Dedifferentiated amniotic fluid mesenchymal stem cell (primary cell): ENCODE data around the gene DOK5.

Source experiments
- DNase-seq: peaks from one replicate; pipeline ENCODE4 v3.0.0-alpha.2; 2016; ENCODE audit errors: extremely low spot score

The DOK5 gene

DNA sequence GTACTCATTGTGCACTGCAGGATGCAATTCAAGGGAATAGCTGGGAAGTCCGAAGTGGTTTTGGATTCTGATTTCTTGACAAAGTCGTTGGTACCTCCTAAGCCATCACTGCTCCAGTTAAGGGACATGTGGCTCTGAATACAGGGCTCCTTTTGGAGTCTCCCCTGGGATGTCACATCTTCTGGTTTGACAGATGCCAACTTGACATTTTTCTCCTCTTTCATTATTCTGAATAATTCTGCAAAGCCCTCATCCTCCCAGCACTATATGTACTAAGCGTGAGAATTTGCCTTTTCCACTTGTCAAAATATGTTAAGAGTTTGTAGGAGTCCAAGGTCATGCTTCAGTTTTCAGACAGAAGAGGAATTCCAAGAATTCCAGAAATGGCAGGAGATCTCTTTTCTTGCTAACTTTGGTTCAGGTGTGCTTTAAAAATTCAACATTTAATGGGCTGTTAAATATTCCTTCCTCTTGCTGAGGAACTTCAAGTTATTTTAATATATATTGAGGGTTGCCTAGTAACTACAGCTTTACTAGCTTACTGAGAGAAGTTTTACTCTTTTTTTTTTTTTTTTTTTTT lies 38.7 kb downstream of the DOK5 start:
- no peak for DNase-seq

DNA sequence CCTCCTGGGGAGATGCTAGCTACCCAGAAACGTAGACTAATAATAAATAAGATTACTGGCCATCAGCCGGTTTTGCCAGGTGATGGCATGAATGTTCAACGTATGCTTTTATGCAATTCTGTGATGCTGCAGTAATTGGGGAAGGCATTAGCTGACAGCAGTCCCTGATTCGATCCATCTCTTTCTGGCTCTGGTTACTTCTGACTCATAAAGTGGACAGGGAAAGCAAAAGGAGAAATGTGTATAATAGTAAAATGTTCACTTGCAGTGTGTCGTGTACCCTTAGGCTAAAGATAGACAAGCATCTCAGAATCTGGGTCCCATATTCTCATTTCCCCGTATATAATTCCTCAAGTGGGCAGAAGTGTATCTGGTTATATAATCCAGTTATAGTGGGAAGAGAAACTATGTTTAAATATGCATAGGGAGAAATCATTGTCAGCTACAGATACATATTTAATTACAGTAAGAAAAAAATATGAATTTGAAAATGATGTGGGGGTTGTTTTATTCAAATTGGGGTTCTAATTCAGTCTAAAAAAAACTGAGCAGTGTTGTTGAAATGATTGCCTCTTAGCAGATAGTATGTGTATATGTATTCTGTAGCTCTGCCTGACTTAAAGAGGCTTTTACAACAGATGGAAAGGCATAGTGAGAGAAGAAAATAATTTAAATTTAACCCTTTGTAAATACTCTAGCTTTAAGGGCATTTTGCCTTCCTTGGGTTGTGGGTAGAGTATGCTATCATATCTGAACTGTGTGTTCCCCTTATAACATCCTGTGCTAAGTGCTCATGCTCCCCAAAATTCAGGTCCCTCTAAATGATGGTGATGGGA lies 40.6 kb downstream of the DOK5 start:
- DNase-seq = peak; percentile 15

DNA sequence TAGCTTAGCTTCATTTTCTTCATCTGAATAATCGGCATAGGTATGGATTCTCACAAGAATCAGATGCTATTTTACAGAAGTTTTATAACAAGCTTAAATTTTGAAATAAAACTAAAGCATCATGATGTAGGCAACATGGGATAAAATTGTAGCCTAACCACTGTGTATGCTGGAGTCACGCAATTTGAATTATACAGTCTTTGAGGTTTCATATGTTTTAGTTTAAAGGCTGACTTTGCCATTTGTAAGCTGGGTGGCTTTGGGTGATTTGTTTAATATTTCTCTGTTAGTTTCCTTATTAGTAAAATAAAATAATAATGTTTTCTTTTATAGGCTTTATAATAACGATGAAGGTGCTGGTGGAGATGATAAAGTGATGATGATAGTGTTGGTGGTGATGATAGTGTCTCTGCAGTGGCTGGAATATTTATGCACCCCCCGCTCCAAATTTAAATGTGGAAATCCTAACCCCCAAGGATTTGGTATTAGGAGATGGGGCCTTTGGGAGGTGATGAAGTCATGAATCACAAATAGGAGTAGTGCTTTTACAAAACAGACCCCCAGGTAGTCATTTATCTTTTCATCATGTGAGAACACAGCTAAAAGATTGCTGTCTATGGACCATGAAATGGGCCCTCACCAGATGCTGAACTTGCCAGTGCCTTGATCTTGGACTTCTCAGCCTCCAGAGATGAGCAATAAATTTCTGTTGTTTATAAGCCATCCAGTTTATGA lies 42.0 kb downstream of the DOK5 start:
- peak; percentile 38 for DNase-seq

DNA sequence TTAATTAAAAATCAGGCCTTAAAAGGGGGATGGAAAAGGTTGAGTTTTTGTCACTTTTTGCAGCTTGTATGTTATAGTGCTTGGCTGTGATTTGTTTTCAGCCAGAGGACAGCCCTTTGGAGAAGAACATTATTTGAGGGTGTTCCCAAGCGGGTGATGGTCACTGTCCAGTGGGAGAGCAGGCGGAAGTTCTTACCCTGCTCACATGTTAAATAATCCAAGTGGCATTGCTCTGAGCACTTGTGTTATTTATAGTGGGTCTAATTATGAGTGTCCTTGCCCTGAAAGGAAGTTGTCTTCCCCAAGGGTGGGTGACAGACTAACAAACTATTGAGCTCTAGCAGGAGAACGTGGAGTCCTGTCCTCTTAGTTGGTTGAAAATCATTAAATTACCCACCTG lies 49.5 kb downstream of the DOK5 start:
- no peak for DNase-seq

DNA sequence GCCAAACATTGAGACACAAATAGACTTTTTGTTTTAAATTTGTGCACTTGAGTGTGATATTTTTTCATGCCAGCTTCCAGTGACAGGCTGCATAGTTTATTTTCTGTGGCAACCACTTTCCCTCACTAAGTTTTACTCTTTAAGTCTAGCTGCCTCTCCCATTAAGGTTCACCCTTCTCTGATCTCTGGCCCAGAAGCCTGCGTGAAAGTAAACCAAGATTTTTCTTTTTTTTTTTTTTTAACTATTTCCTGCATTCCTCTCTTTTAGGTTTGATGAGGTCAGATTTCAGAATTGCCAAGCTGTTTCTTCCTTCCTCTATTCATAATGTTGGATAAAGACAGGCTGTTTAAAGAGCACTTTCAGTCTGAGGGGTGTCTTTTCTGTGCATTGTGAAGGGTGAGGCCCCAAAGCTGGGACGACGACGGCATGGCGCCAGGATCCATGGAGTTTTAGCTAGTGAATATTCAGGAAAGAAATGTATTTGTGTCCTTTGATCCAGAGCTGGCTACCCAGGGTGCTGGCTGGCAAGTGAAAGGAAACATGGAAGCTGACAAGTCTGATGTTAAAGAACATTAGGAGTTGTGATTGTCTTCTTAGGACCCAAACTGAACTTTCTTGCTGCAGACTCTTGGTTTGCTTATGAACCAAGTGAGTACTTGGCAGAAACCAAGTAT lies 50.7 kb downstream of the DOK5 start:
- DNase-seq = no peak

DNA sequence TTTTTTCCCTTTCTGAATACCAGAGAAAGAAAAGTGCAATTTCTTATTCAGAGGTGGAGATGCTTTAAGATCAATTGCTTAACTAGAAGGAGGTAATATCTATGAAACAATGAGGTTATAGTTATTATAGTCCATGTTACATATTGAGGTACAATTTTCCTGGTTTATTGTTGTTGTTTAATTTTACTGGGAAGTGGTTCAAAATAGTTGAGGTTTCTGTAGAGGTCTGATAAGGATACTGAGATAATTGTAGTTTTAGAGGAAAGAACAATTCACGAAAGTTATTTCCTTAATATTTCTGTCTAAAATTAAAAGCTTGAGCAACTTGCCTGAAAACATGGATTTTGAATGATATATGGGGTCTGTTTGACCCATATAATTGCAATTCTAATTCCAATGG lies 51.4 kb downstream of the DOK5 start:
- no peak for DNase-seq

DNA sequence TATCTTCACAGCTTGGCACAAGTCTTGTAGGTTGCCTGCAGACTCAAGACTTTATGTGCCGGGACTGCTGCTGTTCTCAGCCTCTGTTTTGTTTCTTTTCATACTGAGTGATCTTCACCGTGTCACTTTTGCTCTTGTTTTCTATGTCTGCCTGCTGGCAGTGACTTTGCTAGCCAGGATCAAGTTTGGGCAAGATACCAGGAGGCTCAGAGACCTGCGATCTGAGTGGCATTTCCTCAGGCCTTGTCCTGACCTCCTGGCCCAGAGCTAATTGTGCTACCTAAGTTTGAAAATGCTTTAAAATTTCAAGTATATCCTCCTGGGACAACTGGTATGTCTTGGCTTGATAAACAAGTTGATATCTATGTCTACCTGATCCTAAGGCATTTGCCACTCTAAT lies 57.2 kb downstream of the DOK5 start:
- no peak for DNase-seq

DNA sequence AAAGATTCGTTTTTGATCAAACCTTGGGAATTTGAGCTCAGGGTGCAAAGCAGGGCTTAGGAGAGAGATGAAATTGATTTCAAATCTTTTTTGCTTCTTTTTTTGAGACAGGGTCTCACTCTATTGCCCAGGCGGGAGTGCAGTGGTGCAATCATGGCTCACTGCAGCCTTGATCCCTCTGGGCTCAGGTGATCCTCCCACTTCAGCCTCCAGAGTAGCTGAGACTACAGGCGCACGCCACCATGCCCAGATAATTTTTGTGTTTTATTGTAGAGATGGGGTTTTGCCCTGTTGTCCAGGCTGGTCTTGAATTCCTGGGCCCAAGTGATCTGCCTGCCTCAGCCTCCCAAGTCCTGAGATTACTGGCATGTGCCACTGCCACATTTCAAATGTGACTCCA lies 58.7 kb downstream of the DOK5 start:
- no peak for DNase-seq

DNA sequence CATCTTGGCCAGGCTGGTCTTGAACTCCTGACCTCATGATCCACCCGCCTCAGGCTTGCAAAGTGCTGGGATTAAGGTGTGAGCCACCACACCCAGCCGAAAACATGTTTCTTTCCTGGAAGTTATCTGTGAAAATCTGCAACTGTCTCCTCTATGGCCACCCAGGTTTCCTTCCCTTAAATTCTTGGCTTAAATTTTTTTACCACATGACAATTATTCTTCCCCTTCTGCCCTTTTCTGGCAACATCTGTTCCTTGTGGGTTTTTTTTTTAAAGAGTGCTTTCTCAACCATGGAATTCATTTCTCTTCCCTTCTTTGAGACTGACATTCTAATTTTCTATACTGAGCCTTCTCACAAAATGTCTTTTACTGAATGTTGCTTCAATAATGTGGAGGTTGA lies 59.6 kb downstream of the DOK5 start:
- peak; percentile 47 for DNase-seq

DNA sequence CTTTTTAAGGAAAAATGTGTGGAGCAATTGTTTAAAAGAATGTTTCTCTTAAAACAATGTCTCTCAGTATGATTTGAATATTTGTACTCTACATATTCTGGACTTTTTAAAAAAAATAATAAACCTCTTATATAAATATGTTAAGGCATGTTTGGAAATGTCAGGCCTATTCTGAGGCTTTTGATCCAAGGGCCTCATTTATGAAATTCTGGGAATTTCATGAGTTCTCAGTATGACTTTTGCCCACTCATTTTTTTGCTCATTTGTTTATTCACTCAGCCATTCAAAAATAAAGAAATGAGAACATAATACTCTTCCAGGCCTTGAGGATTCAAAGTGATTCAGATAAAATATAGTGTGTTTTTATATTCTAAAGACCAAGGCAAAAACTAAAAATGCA lies 60.4 kb downstream of the DOK5 start:
- no peak for DNase-seq

DNA sequence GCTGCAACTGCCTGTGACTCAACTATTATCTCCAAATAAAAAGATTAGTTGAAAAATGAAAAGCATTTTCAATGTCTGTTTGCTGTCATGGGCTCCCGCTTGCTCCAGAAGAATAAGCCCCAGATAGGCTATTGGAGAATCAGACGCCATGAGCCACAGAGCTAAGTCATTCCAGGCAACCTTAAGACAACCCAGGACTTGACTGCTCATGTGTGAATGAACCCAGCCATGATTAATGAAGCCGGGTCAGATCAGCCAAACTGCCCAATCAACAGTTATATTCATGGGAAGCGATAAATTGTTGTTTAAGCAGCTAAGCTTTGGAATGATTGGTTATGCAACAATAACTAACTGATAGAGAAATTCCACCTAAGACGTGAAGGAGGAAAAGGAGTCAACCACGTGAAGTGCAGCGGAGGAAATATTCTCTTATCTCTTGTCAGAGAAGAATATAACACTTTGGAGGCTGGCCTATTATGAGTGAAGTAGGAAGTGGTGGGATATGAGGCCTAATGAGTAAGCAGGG lies 64.2 kb downstream of the DOK5 start:
- no peak for DNase-seq

DNA sequence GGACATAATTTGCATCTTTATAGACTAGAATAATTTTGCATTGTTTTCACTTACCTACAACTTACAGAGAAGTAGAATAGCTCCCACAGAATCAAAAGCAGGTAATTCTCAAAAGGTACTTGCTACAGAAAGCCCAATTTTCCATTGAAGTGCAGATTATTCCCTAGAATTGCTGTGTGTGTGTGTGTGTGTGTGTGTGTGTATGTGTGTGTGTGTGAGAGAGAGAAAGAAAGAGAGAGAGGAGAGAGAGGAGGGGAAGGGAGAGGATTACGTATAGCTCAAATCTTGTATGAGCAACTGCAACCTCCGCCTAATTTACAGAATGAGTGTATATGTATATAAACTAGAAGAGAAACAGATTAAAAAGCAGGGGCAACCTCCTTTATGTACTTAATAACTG lies 68.0 kb downstream of the DOK5 start:
- no peak for DNase-seq

DNA sequence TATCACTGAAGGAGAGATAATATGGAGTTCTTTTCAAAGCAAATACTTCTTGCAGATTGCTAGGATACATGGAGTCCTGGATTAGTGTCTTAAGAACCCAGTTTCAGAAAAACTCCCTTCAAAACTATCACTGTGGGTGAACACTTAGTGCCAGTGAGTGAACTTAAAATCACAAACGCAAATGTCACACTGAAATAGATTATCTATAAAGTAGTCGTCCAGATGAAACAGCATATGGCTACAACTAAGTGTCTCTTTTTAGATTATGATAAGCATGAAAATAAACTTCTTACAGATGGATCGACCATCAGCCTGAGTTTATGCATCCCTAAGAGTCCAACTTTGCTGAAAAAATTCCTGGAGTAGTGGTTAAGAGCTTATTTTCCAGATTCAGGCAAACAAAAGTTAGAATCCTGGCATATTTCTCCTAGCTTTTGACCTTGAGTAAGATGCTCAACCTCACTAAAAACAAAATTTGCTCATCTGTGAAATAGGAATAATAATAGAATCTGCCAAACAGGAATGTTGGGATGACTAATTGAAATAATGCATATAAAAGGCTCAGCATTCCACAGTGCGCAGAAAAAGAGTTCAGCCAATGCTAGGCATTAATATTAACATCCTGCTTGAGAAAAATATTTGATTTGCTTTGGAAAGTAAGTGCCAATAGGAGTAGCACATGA lies 70.4 kb downstream of the DOK5 start:
- peak; percentile 35 for DNase-seq

DNA sequence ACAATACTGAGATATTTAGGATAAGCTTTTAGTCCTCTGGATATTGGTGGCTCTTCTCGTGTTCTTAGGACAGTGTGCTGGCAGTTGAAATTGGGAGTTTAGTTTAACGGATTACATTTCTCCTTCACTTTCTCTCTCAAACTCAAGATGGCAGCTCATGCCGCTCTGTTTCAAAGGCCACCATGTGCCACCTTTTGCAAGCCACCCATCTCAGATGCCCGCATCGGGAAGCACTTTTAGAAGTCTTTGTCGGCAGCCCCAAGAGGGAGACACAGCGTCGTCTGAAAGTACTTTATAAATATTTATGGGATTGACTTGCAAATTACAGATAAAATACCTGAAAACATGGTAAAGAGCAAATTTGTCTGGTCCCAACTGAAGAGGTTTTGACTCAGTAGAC lies 73.5 kb downstream of the DOK5 start:
- DNase-seq = no peak

DNA sequence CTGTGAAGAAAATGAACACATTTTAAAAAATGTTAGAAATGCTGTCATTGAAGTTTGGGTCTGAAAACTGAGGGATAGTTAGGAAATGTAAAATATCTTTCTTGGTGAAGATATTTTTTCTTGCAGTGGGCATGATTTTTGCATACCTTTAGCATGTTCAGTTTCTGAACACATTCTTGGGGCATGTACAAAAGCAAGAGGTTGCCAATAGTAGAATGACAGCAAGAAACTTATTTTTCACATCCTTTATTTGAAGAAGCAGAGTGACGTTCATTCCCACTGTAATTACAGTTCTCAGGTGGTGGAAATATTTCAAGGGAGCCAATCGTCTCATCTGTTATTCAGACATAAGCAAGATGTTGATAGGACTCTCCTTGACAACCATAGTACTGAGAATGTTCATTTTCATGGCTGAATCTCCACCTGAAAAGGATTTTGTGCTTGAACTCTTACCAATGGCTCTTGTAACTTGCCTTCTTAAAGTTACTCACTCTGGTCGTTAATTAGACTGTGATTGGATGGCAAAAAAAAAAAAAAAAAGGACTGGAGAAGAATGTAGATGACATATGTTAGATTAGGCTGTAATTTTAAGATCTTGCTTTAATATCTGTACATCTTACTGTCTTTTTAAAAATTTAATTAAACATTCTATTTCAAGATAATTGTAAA lies 74.4 kb downstream of the DOK5 start:
- peak; percentile 18 for DNase-seq

DNA sequence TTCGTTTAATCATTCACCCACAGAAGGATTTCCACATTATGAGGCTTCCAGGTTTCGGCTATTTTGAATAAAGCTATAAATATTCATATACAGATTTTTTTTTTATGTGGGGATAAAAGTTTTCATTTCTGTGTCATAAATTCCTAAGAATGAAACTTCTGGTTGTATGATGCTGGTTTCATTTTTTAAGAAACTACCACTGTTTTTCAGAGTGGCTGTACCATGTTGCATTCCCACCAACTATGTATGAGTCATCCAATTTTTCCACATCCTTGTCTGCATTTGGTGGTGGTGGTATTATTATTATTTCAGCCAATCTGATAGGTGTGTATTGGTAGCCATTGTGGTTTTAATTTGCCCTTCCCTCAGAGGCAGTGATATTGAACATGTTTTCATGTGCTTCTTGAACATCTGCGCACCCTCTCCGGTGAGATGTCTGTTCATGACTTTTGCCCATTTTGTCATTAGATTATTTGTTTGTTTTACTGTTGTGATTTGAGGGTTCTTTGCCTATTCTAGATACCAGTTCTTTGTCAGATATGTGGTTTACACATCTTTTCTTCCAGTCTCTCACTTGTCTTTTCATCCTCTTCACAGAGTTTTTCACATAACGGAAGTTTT lies 75.5 kb downstream of the DOK5 start:
- peak; percentile 20 for DNase-seq

DNA sequence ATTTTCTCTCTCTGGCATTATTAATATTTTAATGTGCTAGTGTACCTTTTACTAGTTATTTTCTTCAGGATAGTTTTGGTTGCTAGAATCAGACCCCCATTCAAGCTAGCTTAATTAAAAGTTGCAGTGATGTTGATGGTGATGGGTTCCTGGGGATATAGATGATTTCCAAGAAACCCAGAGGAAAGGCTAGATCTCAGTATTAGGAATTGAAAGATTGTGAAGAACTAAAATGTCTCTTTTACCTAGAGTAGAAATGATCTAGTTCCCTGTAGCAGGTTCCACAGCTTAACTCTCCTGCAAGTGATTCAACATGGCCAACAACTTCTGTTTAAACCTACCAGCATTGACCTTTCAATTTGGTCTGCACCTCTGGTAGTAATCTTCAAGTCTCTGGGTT lies 78.6 kb downstream of the DOK5 start:
- DNase-seq = no peak

DNA sequence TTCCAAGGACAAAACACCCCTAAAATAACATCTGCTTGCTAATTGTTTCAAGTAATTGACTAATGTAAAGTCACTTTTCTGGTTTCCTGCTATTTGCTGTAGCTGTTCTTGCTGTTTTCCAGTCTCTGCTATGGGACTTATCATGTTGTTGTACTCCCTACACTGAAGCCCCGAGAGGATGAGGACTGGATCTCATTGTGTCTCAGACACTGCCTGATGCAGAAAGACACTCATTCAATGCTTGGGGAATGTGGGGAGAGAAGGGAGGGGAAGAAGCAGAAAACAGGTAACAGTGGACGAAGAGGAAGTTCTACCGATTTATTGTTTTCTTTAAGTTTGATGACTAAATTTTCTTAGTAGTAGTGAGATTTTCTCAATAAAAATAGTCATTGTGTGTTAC lies 79.8 kb downstream of the DOK5 start:
- no peak for DNase-seq

DNA sequence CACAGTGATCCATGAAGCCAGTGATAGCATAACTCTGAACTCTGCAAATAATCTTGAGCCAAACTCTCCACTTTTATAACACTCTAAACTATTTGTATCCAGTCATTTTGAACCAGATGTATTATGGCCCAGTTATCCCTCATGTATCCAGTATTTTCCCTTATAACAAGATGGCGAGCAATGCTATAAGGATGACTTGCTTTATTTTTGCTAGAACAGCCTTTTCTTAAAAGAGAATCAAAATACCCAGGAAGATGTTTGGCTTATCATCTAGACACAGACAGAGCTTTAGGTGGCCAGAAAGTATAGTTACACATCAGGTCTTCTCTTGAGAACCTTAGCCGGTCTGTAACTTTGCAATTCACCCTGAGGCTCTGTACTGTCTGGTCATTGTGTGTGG lies 81.0 kb downstream of the DOK5 start:
- no peak for DNase-seq

DNA sequence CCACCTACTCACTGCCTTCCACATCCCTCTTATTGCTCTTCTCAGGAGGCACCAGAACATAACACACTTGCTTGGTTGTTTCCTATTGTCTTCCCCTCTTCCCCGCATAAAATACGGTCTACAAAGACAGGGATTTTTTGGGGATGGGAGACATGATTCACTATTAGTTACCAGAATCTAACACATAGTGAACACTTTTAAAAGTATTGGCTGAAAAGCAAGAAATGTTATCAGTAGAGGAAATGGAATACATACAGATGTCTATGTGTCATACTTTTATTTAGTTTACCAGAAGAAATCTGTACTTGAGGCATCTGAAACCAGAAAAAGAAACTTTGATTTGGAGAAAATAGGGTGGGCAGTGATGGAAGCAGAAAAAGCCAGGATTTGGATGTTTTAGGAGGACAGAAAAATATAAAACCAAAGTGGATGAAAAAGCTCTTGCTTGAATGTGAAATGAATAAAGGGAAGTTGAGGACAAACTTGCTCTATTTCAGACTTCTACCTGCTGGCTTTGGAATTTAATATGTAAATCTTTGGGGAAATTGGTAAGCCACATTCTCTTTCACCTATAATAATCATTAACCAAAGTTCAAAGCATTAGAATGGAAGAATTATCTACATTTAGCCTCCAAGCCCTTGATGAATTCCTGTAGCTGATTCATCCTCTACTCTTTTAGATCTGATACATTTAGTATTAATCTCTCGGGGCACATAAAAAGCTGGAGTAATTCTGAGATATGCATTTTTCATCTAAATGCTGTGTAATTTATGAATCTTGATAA lies 82.6 kb downstream of the DOK5 start:
- DNase-seq = no peak
